Type B pancreatic cell (in vitro differentiated cells): ENCODE measurements around the gene HSD17B12. TPM values are rescaled to one million over a fixed set of nuclear protein-coding genes. Genes with fewer than 3 reads are reported as not detected.
"Not testable (repeated sequence)": the region's sequence is repeated elsewhere in the genome, so short reads cannot be mapped to it uniquely, and the experiment has no call there.

ENCODE experiments used
- DNase-seq: peaks from one replicate; pipeline ENCODE4 v3.0.0; 2021; ENCODE audit warnings: mixed read lengths; ENCODE audit not compliant: unreplicated experiment; ENCODE audit errors: extremely low spot score
- H3K27ac Mint-ChIP-seq: 2 replicates; pipeline ENCODE4 v1.8.0; 2021; ENCODE audit warnings: mild to moderate bottlenecking, mixed read lengths
- H3K27me3 Mint-ChIP-seq: 2 replicates; pipeline ENCODE4 v1.8.0; 2021; ENCODE audit warnings: mixed read lengths
- H3K36me3 Mint-ChIP-seq: 2 replicates; pipeline ENCODE4 v1.8.0; 2021; ENCODE audit warnings: mixed read lengths
- H3K4me1 Mint-ChIP-seq: one replicate; pipeline ENCODE4 v1.8.0; 2021; ENCODE audit warnings: mixed read lengths; ENCODE audit not compliant: unreplicated experiment
- H3K4me3 Mint-ChIP-seq: 2 replicates; pipeline ENCODE4 v1.8.0; 2021; ENCODE audit warnings: mild to moderate bottlenecking, mixed read lengths
- H3K9me3 Mint-ChIP-seq: 2 replicates; pipeline ENCODE4 v1.8.0; 2021; ENCODE audit warnings: mixed read lengths
- total RNA-seq: library from RNA; stranded (reverse); gene quantifications from 2 replicates; pipeline ENCODE4 v1.2.1, GENCODE V29; 2021; ENCODE audit warnings: low replicate concordance
- TF ChIP-seq, protein P1 (sequence below): fragments of 200-600 bp; sonication (generic); conservative IDR thresholded peaks from 2 replicates; pipeline ENCODE4 v1.5.0; 2021; ENCODE audit warnings: antibody characterized with exemption, mild to moderate bottlenecking

HSD17B12 gene
- total RNA-seq, 1 donor from 2014 or later: 99.0 TPM

DNA sequence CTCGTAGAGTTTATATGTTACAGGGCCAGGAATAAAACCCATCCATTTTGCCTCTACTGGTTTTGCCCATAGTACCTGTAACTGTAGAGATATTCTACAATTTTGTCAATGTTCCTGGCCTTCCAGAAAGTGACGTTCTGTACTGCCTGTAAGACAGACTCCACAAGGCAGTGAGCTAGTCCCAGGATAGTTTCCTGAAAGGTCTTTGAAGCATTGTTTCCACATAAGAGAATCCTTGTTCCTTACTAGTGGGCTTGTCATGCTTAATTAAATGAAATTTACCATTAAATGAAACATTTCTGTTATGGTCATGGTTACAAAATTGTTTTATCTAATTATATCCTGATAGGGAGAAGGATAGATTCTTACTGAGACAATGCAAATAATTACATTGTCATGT is 80.4 kb downstream of the HSD17B12 start:
- Mint-ChIP-seq H3K4me3 (no peak overlapping the region), H3K9me3 (peaks cover 4% of the 10 kb centered on the region), H3K27ac (no peak overlapping the region), H3K36me3 (peaks cover 24% of the 10 kb centered on the region), H3K27me3 (no peaks in the 10 kb centered on the region), H3K4me1 (no peaks in the 10 kb centered on the region)
- TF ChIP-seq, protein P1, sequence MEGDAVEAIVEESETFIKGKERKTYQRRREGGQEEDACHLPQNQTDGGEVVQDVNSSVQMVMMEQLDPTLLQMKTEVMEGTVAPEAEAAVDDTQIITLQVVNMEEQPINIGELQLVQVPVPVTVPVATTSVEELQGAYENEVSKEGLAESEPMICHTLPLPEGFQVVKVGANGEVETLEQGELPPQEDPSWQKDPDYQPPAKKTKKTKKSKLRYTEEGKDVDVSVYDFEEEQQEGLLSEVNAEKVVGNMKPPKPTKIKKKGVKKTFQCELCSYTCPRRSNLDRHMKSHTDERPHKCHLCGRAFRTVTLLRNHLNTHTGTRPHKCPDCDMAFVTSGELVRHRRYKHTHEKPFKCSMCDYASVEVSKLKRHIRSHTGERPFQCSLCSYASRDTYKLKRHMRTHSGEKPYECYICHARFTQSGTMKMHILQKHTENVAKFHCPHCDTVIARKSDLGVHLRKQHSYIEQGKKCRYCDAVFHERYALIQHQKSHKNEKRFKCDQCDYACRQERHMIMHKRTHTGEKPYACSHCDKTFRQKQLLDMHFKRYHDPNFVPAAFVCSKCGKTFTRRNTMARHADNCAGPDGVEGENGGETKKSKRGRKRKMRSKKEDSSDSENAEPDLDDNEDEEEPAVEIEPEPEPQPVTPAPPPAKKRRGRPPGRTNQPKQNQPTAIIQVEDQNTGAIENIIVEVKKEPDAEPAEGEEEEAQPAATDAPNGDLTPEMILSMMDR: no peak
- DNase-seq: no peak

DNA sequence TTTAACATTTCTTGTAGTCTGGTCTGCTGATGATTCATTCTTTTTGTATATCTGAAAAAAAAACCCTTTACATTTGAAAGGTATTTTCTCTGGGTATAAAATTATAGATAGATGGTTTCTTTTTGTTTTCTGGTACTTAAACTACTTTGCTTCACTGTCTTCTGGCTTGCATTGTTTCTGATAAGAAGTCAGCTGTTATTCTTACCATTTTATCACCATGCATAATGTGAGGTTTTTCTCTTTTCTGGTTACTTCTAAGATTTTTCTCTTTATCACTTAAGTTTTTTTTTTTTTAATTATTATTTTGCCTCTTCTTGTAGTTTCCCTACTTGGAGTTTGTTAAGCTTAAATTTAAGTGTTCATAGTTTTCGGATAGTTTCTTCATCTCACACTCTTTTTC is 84.7 kb downstream of the HSD17B12 start:
- TF ChIP-seq, protein P1: no peak

DNA sequence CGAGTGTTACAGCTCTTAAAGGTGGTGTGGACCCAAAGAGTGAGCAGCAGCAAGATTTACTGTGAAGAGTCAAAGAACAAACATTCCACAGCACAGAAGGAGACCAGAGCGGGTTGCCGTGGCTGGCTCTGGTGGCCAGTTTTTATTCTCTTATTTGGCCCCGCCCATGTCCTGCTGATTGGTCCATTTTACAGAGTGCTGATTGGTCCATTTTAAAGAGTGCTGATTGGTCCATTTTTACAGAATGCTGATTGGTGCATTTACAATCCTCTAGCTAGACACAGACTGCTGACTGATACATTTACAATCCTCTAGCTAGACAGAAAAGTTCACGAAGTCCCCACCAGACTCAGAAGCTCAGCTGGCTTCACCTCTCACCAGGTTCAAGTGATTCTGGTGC is 88.1 kb downstream of the HSD17B12 start:
- DNase-seq, H3K27me3 Mint-ChIP-seq, H3K27ac Mint-ChIP-seq, H3K4me3 Mint-ChIP-seq, H3K9me3 Mint-ChIP-seq, H3K4me1 Mint-ChIP-seq: not testable (repeated sequence)
- H3K36me3 Mint-ChIP-seq: peaks cover 22% of the 10 kb centered on the region

More for the DNA sequence above, 84.7 kb downstream of the HSD17B12 start:
- no peaks in the 10 kb centered on the region for H3K4me1 Mint-ChIP-seq
- H3K4me3 Mint-ChIP-seq: no peak overlapping the region
- H3K27ac Mint-ChIP-seq: no peak overlapping the region
- H3K27me3 Mint-ChIP-seq: no peaks in the 10 kb centered on the region
- H3K9me3 Mint-ChIP-seq: no peaks in the 10 kb centered on the region
- H3K36me3 Mint-ChIP-seq: peaks cover 15% of the 10 kb centered on the region
- DNase-seq: no peak

DNA sequence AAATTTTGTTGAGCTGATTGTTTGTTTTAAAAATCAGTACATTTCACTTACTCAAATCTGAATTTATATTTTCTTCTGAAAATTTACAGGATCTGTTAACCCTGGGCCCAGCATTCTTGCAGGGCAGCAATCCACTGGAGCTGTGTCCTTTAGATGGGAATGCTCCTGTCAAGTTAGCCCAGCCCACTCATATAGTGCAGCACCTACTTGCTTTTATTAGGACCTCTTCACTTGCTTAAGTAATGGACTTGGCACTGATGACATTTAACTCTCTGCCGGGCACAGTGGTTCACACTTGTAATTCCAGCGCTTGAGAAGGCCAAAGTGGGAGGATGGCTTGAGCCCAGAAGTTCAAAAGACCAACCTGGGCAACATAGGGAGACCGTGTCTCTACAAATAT is 89.6 kb downstream of the HSD17B12 start:
- Mint-ChIP-seq H3K27me3 (no peaks in the 10 kb centered on the region), H3K9me3 (no peaks in the 10 kb centered on the region), H3K4me1 (no peaks in the 10 kb centered on the region), H3K4me3 (no peak overlapping the region), H3K36me3 (peaks cover 27% of the 10 kb centered on the region), H3K27ac (no peak overlapping the region)
- TF ChIP-seq, protein P1: no peak
- DNase-seq: no peak

DNA sequence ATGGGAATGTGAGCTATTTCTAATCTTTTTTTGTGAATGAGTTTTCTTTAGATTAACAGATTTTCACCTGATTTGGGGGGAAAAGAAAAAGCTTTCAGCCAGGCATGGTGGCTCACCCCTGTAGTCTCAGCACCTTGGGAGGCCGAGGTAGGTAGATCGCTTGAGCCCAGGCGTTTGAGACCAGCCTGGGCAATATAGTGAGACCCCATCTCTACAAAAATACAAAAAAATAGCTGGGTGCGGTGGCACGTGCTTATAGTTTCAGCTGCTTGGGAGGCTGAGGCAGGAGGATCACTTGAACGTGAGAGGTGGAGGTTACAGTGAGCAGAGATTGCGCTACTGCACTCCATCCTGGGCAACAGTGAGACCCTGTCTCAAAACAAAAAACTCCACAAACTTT is 92.2 kb downstream of the HSD17B12 start:
- Mint-ChIP-seq H3K9me3 (no peaks in the 10 kb centered on the region), H3K27me3 (no peaks in the 10 kb centered on the region), H3K36me3 (peaks cover 19% of the 10 kb centered on the region), H3K27ac (no peak overlapping the region), H3K4me3 (no peak overlapping the region), H3K4me1 (no peaks in the 10 kb centered on the region)
- TF ChIP-seq, protein P1: no peak
- DNase-seq: no peak

DNA sequence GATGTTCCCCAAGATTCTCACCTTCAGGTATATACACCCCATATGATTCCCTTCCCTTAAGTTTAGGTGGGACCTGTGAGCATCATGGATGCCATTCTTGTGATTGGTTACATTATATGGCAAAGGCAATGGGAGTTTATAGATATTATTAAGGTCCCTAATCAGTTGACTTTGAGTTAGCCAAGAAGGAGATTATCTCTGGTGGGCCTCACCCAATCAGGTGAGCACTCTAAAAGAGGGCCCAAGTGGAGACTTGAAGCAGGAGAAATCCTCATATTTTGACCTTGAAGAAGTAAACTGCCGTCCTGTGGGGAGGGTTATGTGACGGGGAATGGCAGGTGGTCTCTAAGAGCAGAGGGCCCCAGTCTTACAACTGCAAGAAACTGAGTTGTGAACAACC is 94.2 kb downstream of the HSD17B12 start:
- no peak overlapping the region for H3K27ac Mint-ChIP-seq

More for the DNA sequence above, 94.2 kb downstream of the HSD17B12 start:
- TF ChIP-seq, protein P1: no peak
- Mint-ChIP-seq H3K27me3 (no peaks in the 10 kb centered on the region), H3K4me3 (no peak overlapping the region), H3K36me3 (peaks cover 26% of the 10 kb centered on the region), H3K9me3 (no peaks in the 10 kb centered on the region), H3K4me1 (peaks cover 6% of the 10 kb centered on the region)
- DNase-seq: no peak
